HG02642 (cell line): ENCODE results near the gene SOCS2.
A peak's percentile ranks its signal among the peaks of the same experiment; 100 is the strongest.
"Not testable (repeated sequence)": the region's sequence is repeated elsewhere in the genome, so short reads cannot be mapped to it uniquely, and the experiment has no call there.

ENCODE experiments used
- ATAC-seq: cut with Tn5 transposase; IDR thresholded peaks from one replicate; pipeline ENCODE4 v1.9.1; 2021; ENCODE audit warnings: mild to moderate bottlenecking; ENCODE audit not compliant: unreplicated experiment, poor library complexity

Gene SOCS2, protein sequence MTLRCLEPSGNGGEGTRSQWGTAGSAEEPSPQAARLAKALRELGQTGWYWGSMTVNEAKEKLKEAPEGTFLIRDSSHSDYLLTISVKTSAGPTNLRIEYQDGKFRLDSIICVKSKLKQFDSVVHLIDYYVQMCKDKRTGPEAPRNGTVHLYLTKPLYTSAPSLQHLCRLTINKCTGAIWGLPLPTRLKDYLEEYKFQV

DNA sequence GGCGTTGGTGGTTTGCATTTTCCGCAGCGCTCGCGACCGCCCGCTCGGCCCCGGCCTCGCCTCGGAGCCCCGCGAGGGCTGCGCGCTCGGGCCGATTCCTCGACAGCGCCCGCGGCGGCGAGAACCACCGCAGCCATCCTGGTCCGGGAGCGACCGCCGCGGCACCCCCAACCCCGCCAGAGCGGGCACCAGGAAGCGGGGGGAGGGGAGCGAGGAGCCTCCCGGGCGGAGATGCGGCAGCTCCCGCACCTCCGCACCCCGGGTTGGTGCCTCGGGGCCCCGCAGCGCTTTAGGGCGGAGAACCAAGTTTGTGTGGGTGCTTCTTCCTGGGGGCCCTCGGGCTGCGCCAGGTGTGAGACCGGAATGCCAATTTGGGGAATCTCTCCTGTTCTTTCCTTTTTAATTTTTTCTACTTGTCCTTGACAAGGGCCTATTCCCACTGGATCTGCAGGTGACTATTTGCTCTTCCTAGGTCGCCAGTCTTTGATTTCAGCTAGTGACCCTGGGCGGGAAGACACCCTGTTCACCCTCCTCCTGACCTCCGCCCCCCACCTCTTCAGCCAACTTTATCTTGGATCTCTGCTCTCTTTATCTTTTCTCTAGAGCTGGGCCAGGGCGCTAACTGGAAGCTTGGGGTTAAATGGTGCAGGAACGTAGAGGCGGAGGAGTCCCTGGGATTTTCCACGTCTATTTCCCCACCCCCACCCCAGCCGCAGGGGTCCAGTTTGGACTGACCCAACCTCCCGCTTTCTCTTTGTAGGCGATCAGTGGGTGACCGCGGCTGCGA, at the start of gene SOCS2:
Gene SOCS2, plus strand, starts transcription at position 751 of the 787 bp plus-strand sequence. CDS start 223 bp downstream, outside the sequence.
- peak; percentile 9 for ATAC-seq

GRCh38 chr12:93524386-93525133, 47.9 kb upstream of the SOCS2 start:
- ATAC-seq = no peak

DNA sequence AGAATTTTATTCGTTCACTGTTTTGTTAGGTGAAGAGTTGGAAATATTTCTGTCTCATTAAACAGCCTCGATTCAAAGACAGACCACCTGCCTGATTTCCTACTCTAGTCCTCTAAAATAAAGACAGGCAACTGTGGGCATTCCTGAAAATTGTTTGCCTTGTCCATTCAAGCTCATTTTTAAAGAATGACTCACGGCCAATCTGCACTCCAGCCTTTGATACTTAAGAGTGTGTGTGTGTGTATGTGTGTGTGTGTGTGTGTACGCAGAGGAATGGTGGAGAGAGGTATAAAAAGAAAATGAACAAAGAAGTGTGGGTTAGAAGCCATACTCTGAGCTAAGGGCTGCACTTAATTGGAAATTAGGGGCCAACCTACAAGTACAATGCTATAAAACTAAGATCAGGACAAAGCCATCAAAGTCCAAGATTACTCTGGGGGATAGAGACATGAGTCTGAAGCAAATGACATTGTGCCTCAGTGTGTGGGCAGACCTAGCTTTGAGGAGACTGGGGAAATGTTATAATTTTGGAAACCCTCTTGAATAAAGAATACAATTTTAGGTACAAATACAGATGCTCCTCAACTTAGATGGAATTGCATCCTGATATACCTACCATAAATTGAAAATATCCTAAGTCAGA, 45.6 kb upstream of the SOCS2 start:
- no peak for ATAC-seq

GRCh38 chr12:93530358-93530757, 42.1 kb upstream of the SOCS2 start:
- ATAC-seq = no peak

- ATAC-seq = no peak
These were observed 39.2 kb upstream of the SOCS2 start for GRCh38 chr12:93533310-93533709.

DNA sequence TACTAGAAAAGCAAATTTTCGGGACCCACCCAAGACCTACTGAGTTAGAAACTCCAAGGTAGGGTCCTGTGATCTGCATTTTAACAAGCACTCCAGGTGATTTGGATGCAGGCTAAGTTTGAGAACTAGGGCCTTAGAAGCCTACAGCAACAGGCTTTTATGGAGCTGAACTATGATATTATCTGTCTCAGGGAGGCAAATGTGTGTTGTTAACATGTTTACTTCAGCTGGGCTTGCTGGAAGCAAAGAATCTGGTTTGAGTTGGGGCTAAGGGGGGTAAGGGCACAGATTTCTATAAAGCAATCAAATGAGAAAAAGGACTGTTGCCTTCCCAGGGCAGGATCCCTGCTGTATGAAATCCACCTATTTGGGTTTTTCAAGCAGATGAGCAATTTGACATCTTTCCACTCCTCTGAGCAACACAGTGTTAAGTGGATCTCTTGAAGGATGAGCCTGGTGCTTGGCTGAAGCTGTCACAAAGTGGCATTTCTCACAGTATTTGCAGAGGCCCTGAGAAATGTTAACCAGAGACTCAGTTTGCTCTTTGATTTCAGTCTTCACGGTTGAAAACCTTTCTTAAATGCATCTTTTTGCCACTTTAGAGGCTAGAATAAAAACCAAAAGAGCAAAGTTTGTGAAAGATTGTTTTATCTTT, 36.2 kb upstream of the SOCS2 start:
- peak; percentile 34 for ATAC-seq

DNA sequence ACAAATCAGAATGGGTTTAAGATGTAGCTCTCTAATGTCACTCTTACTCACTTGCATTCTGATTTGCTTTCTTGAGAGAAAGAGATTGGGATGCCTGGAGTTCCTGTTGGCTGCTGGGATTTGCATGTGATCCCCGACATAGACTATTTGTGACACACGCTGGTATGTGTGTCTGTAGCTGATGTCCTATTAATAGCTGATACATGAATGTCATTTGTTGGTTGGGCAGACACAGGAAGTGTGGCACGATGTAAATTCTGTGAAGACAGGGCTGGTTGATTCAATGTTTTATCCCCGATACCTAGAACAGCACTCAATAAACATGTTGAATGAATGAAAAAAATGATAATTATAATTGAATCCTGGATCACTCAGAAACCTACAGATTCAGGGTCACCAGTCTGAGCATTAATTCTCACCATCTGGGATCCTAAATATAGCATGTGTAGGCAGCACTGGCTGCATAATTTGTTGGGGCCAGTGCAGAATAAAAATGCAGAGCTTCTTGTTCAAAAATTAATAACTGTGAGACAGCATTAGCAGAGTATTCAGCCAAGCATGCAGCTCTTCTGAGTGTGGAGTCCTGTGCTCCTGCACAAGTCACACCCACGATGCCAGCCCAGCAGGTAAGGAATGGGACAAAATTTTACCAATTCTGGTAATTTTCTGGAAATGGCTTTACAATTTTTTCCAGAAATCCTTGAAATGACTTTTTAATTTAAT, 35.5 kb upstream of the SOCS2 start:
- ATAC-seq = peak; percentile 83

DNA sequence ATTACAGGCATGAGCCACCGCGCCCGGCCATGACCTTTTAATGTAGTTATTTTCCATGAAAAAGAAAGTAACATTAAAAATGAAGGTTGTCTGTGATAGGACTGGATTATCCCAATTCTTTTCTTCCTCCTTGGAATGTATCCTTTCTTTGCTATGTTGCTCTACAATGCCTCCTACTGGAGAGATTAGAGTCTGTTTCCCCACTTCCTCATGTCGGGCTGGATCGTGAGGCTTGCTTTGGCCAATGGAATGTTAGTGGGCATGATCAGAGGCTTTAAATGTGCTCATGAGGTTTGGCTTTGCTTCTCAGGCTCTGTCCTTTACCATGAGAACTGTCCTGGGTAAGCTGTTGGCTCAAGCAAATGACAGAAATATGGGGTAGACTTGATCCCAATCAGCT, 34.7 kb upstream of the SOCS2 start:
- no peak for ATAC-seq

DNA sequence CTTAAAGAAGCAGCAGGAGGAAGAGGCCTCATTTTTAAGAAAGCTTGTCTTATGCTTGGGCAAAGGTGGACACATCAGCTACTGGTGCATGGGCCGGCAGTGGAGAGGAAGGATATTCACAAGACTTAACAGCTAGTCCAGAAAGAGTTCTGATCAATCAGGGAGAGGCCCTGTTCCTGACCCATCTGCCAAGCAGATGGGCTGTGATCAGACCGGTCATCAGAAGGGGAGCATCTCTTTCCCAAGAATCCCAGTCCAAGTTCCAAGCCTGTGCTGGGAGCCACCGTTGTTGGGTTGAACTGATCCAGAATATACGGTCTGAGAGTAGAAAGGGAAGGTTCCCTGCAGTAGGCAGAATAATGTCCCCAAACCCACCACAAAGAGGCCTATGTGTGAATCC, 32.7 kb upstream of the SOCS2 start:
- ATAC-seq = no peak

- no peak for ATAC-seq
These were observed 32.0 kb upstream of the SOCS2 start for GRCh38 chr12:93540466-93540865.

DNA sequence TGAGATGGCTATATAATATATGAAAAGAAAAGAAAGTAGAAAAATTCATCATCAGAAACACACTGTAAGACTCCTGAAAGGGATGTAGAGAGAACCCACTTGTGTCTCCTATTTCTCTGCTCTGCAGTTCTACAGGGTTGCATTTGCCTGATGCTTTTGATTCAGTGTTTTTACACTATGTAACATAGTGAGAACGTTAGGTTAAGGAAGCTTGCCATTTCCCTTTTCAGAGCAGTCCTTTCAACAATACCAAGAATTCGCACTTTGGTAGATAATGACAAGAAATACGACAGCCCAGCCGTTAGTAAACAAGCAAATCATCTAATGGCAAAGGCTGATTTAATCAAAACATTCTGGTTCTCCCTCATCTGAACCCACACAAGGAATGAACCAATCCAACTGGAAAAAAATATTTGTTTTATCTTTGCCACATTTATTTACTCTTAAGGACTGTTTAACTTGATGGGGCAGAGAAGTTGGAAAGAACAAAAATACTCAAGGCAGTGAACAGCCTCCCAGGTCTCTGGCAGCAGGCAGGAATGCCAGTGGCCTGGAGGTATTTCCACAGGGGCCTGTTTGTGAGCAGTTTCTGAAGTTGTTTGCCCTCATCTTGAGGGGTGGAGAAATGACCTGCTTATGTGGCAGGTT, 30.8 kb upstream of the SOCS2 start:
- ATAC-seq = no peak

DNA sequence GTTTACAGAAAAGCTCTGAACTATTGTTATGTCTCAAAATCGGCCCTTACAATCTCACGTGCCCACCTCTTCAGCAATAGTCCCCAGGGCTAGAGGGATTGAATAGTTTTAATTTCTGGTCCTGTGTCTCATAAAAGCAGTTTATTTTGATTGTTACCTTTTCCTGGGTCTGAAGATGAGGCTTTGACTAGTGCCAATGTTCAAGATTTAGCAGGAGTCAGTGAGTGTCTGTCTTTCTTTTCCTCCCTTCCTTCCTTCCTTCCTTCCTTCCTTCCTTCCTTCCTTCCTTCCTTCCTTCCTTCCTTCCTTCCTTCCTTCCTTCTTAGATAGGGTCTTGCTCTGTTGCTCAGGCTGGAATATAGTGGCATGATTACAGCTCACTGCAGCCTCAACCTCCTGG, 24.7 kb upstream of the SOCS2 start:
- ATAC-seq = no peak

GRCh38 chr12:93549174-93549573, 23.3 kb upstream of the SOCS2 start:
- no peak for ATAC-seq

GRCh38 chr12:93550748-93551611, 21.5 kb upstream of the SOCS2 start:
- ATAC-seq = no peak

GRCh38 chr12:93552427-93552826, 20.0 kb upstream of the SOCS2 start:
- ATAC-seq = no peak

- ATAC-seq = not testable (repeated sequence)
These were observed 14.6 kb upstream of the SOCS2 start for GRCh38 chr12:93557879-93558278.

DNA sequence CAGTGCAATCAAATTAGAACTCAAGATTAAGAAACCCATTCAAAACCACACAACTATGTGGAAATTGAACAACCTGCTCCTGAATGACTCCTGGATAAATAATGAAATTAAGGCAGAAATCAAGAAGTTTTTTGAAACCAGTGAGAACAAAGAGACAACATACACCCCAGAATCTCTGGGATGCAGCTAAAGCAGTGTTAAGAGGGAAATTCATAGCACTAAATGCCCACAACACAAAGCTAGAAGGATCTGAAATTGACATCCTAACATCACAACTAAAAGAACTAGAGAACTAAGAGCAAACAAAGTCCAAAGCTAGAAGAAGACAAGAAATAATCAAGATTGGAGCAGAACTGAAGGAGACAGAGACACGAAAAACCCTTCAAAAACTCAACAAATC, 13.8 kb upstream of the SOCS2 start:
- not testable (repeated sequence) for ATAC-seq
